Measurements from ENCODE around the gene HEPACAM. TPM values are rescaled to one million over a fixed set of nuclear protein-coding genes. Genes with fewer than 3 reads are reported as not detected.

The HEPACAM gene
- total and polyA plus RNA-seq, 7 experiments from 2014 or later, result not detected

DNA sequence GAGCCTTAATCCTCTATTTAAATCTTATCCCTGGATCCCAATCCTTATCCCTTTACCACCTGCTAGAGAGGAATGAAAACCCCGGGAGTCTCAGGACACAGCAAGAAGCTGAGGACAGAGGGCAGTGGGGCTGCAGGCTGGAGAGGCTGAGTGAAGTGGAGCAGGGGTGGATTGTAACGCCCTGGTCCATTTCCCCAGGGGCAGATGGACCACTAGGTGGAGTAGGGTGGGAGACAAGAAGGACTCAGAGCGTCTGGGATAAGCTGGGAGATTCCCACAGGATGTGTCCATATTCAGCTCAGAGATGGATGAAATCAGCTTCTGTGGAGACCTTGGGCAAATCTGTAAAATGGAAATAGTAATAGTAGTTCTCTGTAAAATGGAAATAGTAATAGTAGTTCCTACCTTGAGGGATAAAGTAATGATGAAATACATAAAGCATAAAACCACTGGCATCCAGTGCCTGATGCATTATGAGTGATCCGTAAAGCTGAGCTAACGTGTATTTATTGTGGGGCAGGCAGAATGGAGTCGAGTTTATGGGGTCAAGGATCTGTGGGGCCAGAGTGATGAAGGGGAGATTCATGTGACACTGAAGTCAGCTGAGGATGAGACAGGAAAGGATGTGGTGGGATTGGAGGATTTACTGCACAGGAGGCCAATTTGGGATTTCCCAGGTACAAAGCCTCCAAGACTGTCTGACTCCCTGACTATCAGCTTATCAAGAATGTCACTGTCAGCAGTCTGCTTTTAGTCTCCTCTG, 36.3 kb downstream of the HEPACAM start:
- intact Hi-C loops (cut with micrococcal nuclease), result no loop called here
- Mint-ChIP-seq H3K4me3 (no peak overlapping the region), H3K27ac (no peak overlapping the region), H3K4me1 (peaks cover 0 to 10% (median 6%) of the 10 kb centered on the region in 7 donors), H3K9me3 (no peaks in the 10 kb centered on the region), H3K27me3 (peaks cover 7 to 34% (median 25%) of the 10 kb centered on the region in 5 donors), H3K36me3 (peaks cover 0 to 3% (median 0%) of the 10 kb centered on the region in 5 donors)
- H3K4me3 ChIP-seq (ENCODE audit: low read length), result no peak overlapping the region
- no peak for DNase-seq
- no peaks in the 10 kb centered on the region for H3K9me3 ChIP-seq (ENCODE audit: control insufficient read depth in 2 of 3, low read length in 3 of 3)
- H3K36me3 ChIP-seq (ENCODE audit: control insufficient read depth in 2 of 3, insufficient read depth in 3 of 3, low read length in 3 of 3), result no peaks in the 10 kb centered on the region
- ChIA-PET CTCF (interaction anchor here (1.1 kb wide), 1 partner anchor 17 kb away, joined by 3 read pairs; no protein-coding TSS in a partner anchor), POLR2A (interaction anchor here (0.6 kb wide), 1 partner anchor 254 kb away, joined by 3 read pairs; no protein-coding TSS in a partner anchor)
- H3K4me1 ChIP-seq (ENCODE audit: control insufficient read depth in 2 of 2, insufficient read depth in 2 of 2, low read length in 2 of 2), result no peaks in the 10 kb centered on the region
- H3K27ac ChIP-seq (ENCODE audit: low read depth, low read length), result no peak overlapping the region
- peaks cover 0 to 3% of the 10 kb centered on the region in 2 donors for H3K27me3 ChIP-seq (ENCODE audit: control insufficient read depth in 2 of 2, insufficient read depth in 2 of 2, low read length in 2 of 2)
- no peak for ATAC-seq

DNA sequence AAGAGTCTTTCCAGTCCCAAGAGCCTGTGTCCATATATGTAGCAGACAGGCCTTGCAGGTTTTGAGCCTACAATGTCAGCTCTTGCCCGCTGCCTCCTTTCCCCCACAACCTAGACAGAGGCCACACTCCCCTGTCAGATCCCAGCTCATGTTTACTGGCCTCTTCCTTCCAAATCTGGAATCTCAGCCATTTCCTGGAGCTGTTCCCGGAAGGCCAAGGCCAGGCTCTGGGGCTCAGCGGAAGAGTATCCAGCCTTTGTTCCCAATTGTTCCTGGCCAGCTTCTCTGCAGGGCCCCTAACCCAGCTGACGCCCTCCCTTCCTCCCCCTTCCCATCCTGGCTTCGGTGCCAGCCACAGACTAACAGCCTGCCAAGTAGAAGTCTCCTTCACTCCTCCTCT, 37.1 kb downstream of the HEPACAM start:
- H3K4me1 Mint-ChIP-seq, result peaks cover 0 to 10% (median 6%) of the 10 kb centered on the region in 7 donors
- Histone ChIP-seq H3K36me3 (ENCODE audit: control insufficient read depth in 2 of 3, insufficient read depth in 3 of 3, low read length in 3 of 3) (no peaks in the 10 kb centered on the region), H3K27ac (ENCODE audit: low read depth, low read length) (no peak overlapping the region), H3K4me1 (ENCODE audit: control insufficient read depth in 2 of 2, insufficient read depth in 2 of 2, low read length in 2 of 2) (no peaks in the 10 kb centered on the region), H3K4me3 (ENCODE audit: low read length) (no peak overlapping the region), H3K27me3 (ENCODE audit: control insufficient read depth in 2 of 2, insufficient read depth in 2 of 2, low read length in 2 of 2) (no peaks in the 10 kb centered on the region), H3K9me3 (ENCODE audit: control insufficient read depth in 2 of 3, low read length in 3 of 3) (no peaks in the 10 kb centered on the region)
- ChIA-PET POLR2A (no interaction called here), CTCF (interaction anchor here (0.6 to 1.1 kb wide), 2 partner anchors 18 to 51 kb away, joined by 3 to 5 read pairs; no protein-coding TSS in a partner anchor)
- H3K4me3 Mint-ChIP-seq, result no peak overlapping the region
- intact Hi-C loops (cut with micrococcal nuclease), result no loop called here
- H3K27me3 Mint-ChIP-seq, result peaks cover 7 to 28% (median 23%) of the 10 kb centered on the region in 5 donors
- no peaks in the 10 kb centered on the region for H3K9me3 Mint-ChIP-seq
- peaks cover 0 to 3% (median 0%) of the 10 kb centered on the region in 5 donors for H3K36me3 Mint-ChIP-seq
- ATAC-seq (no peak), DNase-seq (no peak)
- H3K27ac Mint-ChIP-seq, result no peak overlapping the region

DNA sequence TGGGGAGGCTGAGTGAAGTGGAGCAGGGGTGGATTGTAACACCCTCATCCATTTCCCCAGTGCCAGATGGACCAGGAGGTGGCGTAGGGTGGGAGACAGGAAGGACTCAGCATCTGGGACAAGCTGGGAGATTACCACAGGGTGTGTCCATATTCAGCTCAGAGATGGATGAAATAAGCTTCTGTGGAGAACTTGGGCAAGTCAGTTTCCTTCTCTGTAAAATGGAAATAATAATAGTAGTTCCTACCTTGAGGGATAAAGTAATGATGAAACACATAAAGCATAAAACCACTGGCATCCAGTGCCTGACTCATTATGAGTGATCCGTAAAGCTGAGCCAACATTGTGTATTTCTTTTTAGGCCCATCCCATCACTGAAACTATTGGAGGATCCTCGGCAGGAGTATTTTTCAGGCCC, 37.6 kb downstream of the HEPACAM start:
- Mint-ChIP-seq H3K9me3 (no peaks in the 10 kb centered on the region), H3K4me1 (peaks cover 0 to 11% (median 6%) of the 10 kb centered on the region in 7 donors), H3K27ac (no peak overlapping the region), H3K27me3 (peaks cover 7 to 25% (median 20%) of the 10 kb centered on the region in 5 donors), H3K36me3 (peaks cover 0 to 3% (median 0%) of the 10 kb centered on the region in 5 donors), H3K4me3 (no peak overlapping the region)
- ChIA-PET CTCF (no interaction called here), POLR2A (no interaction called here)
- Histone ChIP-seq H3K36me3 (ENCODE audit: control insufficient read depth in 2 of 3, insufficient read depth in 3 of 3, low read length in 3 of 3) (no peaks in the 10 kb centered on the region), H3K27ac (ENCODE audit: low read depth, low read length) (no peak overlapping the region), H3K4me3 (ENCODE audit: low read length) (no peak overlapping the region), H3K9me3 (ENCODE audit: control insufficient read depth in 2 of 3, low read length in 3 of 3) (no peaks in the 10 kb centered on the region), H3K4me1 (ENCODE audit: control insufficient read depth in 2 of 2, insufficient read depth in 2 of 2, low read length in 2 of 2) (no peaks in the 10 kb centered on the region), H3K27me3 (ENCODE audit: control insufficient read depth in 2 of 2, insufficient read depth in 2 of 2, low read length in 2 of 2) (no peaks in the 10 kb centered on the region)
- no peak for DNase-seq
- intact Hi-C loops (cut with micrococcal nuclease), result no loop called here
- ATAC-seq, result no peak

DNA sequence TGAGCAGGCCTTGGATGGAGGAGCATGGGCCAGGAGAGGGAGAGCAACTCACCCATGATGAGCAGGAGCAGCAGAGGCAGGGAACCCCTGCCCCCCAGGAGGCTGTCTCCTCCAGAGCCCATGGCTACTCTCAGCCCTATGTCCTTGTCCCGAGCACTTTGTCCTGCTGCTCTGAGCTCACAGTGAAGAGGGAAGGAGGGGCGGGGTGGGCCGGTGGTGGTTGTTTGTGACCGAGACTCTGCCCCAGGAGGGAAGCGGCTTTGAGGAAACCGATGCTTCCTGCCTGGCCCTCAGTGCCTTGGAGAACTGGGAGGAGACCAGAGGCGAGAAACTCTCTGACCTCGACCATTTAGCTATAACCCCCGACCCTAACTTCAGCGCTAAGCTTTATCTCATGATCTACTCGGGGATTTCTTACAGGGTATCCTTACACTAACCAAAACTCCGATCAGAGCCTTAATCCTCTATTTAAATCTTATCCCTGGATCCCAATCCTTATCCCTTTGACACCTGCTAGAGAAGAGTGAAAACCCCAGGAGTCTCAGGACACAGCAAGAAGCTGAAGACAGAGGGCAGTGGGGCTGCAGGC, 38.1 kb downstream of the HEPACAM start, which contains the start of gene ROBO4:
Gene ROBO4, minus strand, starts transcription at position 192 of the 589 bp plus-strand sequence. Its CDS starts 70 bp downstream, at position 122.
- H3K9me3 Mint-ChIP-seq, result no peaks in the 10 kb centered on the region
- H3K9me3 ChIP-seq (ENCODE audit: control insufficient read depth in 2 of 3, low read length in 3 of 3), result no peaks in the 10 kb centered on the region
- no peak within 1 kb of the TSS for H3K27ac ChIP-seq (ENCODE audit: low read depth, low read length)
- no peaks in the 10 kb centered on the region for H3K27me3 ChIP-seq (ENCODE audit: control insufficient read depth in 2 of 2, insufficient read depth in 2 of 2, low read length in 2 of 2)
- H3K36me3 Mint-ChIP-seq, result peaks cover 0 to 3% (median 0%) of the 10 kb centered on the region in 5 donors
- H3K27ac Mint-ChIP-seq, result peak within 1 kb of the TSS in 1 of 9 donors; percentile 51
- no peaks in the 10 kb centered on the region for H3K4me1 ChIP-seq (ENCODE audit: control insufficient read depth in 2 of 2, insufficient read depth in 2 of 2, low read length in 2 of 2)
- ATAC-seq (no peak), DNase-seq (no peak)
- H3K4me3 Mint-ChIP-seq, result no peak within 1 kb of the TSS
- no peak within 1 kb of the TSS for H3K4me3 ChIP-seq (ENCODE audit: low read length)
- intact Hi-C loops (cut with micrococcal nuclease), result no loop called here
- H3K27me3 Mint-ChIP-seq, result peaks cover 7 to 22% (median 19%) of the 10 kb centered on the region in 5 donors
- H3K4me1 Mint-ChIP-seq, result peaks cover 0 to 16% (median 6%) of the 10 kb centered on the region in 7 donors
- CTCF ChIA-PET, result no interaction called here
- no peaks in the 10 kb centered on the region for H3K36me3 ChIP-seq (ENCODE audit: control insufficient read depth in 2 of 3, insufficient read depth in 3 of 3, low read length in 3 of 3)
- POLR2A ChIA-PET, result interaction anchor here (1.0 kb wide), 1 partner anchor 29 kb away, joined by 3 read pairs; no protein-coding TSS in a partner anchor

DNA sequence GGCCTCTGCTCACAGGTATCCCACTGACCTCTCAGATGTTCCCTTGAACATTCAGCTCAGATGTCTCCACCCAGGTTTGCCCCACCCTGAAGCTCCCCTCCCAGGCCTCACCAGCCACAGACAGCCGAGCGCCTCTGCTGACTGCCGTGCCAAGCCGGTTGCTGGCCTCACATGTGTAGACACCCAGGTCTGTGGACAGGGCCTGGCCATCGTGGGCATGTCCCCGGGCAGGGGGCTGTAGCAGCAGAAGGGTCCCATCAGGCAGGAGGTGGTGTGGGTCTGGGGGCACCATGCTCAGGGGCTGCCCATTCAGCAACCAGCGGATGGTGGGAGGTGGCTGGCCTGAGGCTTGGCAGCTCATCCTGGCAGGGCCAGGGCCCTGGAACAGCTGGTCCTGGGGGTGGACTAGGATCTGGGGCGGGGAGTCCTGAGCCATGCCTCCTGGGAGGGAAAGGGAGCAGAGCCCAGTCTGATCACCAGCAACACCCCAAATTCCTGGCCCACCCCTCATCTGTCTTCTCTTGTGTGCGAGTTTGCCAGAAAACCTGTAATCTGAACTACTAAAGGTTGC, 38.9 kb downstream of the HEPACAM start:
- H3K4me1 ChIP-seq (ENCODE audit: control insufficient read depth in 2 of 2, insufficient read depth in 2 of 2, low read length in 2 of 2), result no peaks in the 10 kb centered on the region
- H3K4me3 ChIP-seq (ENCODE audit: low read length), result no peak overlapping the region
- Mint-ChIP-seq H3K4me1 (peaks cover 0 to 21% (median 7%) of the 10 kb centered on the region in 7 donors), H3K4me3 (no peak overlapping the region), H3K27me3 (peaks cover 7 to 21% (median 19%) of the 10 kb centered on the region in 5 donors), H3K27ac (peak overlapping the region in 1 of 9 donors; percentile 51), H3K36me3 (peaks cover 0 to 3% (median 0%) of the 10 kb centered on the region in 5 donors), H3K9me3 (no peaks in the 10 kb centered on the region)
- ATAC-seq, result no peak
- intact Hi-C loops (cut with micrococcal nuclease), result no loop called here
- H3K27me3 ChIP-seq (ENCODE audit: control insufficient read depth in 2 of 2, insufficient read depth in 2 of 2, low read length in 2 of 2), result no peaks in the 10 kb centered on the region
- no peaks in the 10 kb centered on the region for H3K36me3 ChIP-seq (ENCODE audit: control insufficient read depth in 2 of 3, insufficient read depth in 3 of 3, low read length in 3 of 3)
- H3K27ac ChIP-seq (ENCODE audit: low read depth, low read length), result no peak overlapping the region
- POLR2A ChIA-PET, result interaction anchor here (1.0 kb wide), 1 partner anchor 29 kb away, joined by 3 read pairs; no protein-coding TSS in a partner anchor
- CTCF ChIA-PET, result no interaction called here
- H3K9me3 ChIP-seq (ENCODE audit: control insufficient read depth in 2 of 3, low read length in 3 of 3), result no peaks in the 10 kb centered on the region
- DNase-seq, result no peak

DNA sequence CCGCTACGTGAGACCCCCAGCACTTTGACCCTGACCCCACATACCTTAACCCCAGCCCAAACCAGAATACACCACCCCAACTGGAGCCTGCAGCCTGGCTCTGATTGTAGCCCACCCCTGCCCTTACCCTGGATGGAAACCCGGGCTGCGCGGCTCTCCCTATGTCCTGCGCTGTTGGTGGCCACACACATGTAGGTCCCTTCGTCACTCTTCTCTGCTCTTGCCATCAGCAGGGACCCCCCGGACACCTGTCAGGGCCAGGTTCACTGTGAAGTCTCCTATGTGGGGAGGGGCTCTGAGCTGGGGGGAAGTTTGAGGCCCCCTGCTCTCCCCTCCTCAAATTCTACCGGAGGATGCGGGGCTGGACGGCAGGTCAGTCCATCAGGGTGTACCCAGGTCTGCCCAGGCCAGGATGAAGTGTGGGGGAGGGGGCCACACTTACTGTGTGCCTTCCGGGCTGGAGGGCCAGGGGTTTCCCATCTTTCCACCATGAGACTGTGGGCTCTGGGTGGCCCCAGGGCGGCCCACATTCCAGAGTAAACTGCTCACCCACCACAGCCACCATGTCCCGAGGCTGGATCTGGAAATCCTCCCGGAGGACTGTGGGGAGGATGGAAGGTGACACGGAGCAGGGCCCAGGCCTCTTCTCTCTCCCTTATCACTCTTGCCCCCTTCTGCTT, 39.6 kb downstream of the HEPACAM start:
- POLR2A ChIA-PET, result no interaction called here

More for the DNA sequence above, 39.6 kb downstream of the HEPACAM start:
- Histone ChIP-seq H3K27me3 (ENCODE audit: control insufficient read depth in 2 of 2, insufficient read depth in 2 of 2, low read length in 2 of 2) (no peaks in the 10 kb centered on the region), H3K36me3 (ENCODE audit: control insufficient read depth in 2 of 3, insufficient read depth in 3 of 3, low read length in 3 of 3) (no peaks in the 10 kb centered on the region), H3K4me3 (ENCODE audit: low read length) (no peak overlapping the region), H3K4me1 (ENCODE audit: control insufficient read depth in 2 of 2, insufficient read depth in 2 of 2, low read length in 2 of 2) (no peaks in the 10 kb centered on the region), H3K9me3 (ENCODE audit: control insufficient read depth in 2 of 3, low read length in 3 of 3) (no peaks in the 10 kb centered on the region), H3K27ac (ENCODE audit: low read depth, low read length) (no peak overlapping the region)
- Mint-ChIP-seq H3K9me3 (no peaks in the 10 kb centered on the region), H3K27me3 (peaks cover 7 to 15% (median 13%) of the 10 kb centered on the region in 5 donors), H3K4me3 (no peak overlapping the region), H3K4me1 (peaks cover 0 to 21% (median 7%) of the 10 kb centered on the region in 7 donors), H3K27ac (no peak overlapping the region), H3K36me3 (peaks cover 0 to 3% (median 0%) of the 10 kb centered on the region in 5 donors)
- ATAC-seq (no peak), DNase-seq (no peak)
- CTCF ChIA-PET, result no interaction called here
- intact Hi-C loops (cut with micrococcal nuclease), result no loop called here

Data from naive thymus-derived CD4-positive, alpha-beta T cell (primary cell).